Panc1 (cell line): ENCODE data around the gene KIF18B. TPM values are rescaled to one million over a fixed set of nuclear protein-coding genes. Genes with fewer than 3 reads are reported as not detected.

Source experiments
- ATAC-seq: fragments of 200-7000 bp; cut with Tn5 transposase; 2 replicates; pipeline ENCODE4 v1.9.1; 2020; ENCODE audit warnings: mild to moderate bottlenecking, moderate library complexity
- BruUV-seq: library from RNA; stranded (reverse); fragments of 400-500 nt; replicated peaks from 2 replicates; lab custom pipeline; 2021; lab: Mats Ljungman, UMichigan
- CTCF ChIA-PET: fragments of 300-600 bp; sonication (Branson Sonifier 250); formaldehyde crosslinking; loops from one replicate; lab custom pipeline; 2022; ENCODE audit warnings: antibody characterized with exemption; lab: Charles Lee
- POLR2A ChIA-PET: fragments of 300-600 bp; sonication (Branson Sonifier 250); formaldehyde crosslinking; loops from one replicate; lab custom pipeline; 2022; ENCODE audit warnings: antibody characterized with exemption; lab: Charles Lee
- DNase-seq: peaks from one replicate; pipeline ENCODE4 v3.0.0-alpha.2; 2010; ENCODE audit warnings: low read depth, low spot score
- H3K27ac ChIP-seq: 2 replicates; pipeline ENCODE4 v1.5.1; 2011; ENCODE audit warnings: mild to moderate bottlenecking, low read length, inconsistent platforms
- H3K27me3 ChIP-seq: fragments of 200-500 bp; sonication (Bioruptor generic); 2 replicates; pipeline ENCODE4 v1.6.0; 2014; ENCODE audit warnings: low read length, inconsistent platforms; ENCODE audit not compliant: control insufficient read depth, insufficient read depth
- H3K36me3 ChIP-seq: fragments of 200-500 bp; sonication (Bioruptor generic); 2 replicates; pipeline ENCODE4 v1.5.1; 2014; ENCODE audit warnings: inconsistent platforms, mild to moderate bottlenecking, low read length, moderate library complexity; ENCODE audit not compliant: control insufficient read depth, insufficient read depth
- H3K4me1 ChIP-seq: 2 replicates; pipeline ENCODE4 v1.5.1; 2011; ENCODE audit warnings: inconsistent platforms, mild to moderate bottlenecking, low read length, moderate library complexity; ENCODE audit not compliant: control insufficient read depth, insufficient read depth
- H3K4me3 ChIP-seq, 2 experiments: 2 replicates each; pipeline ENCODE4 v1.5.1; 2011 to 2012; ENCODE audit warnings: low read depth in 2 of 2, low read length in 2 of 2, mild to moderate bottlenecking in 2 of 2, inconsistent platforms in 1 of 2, moderate library complexity in 1 of 2
- H3K9me3 ChIP-seq: fragments of 200-500 bp; sonication (Bioruptor generic); 2 replicates; pipeline ENCODE4 v1.5.1; 2014; ENCODE audit warnings: low read depth, mild to moderate bottlenecking, inconsistent platforms, low read length, moderate library complexity; ENCODE audit not compliant: control insufficient read depth, insufficient read depth
- CTCF ChIP-seq: fragments of 450-650 bp; IDR thresholded peaks from 2 replicates; pipeline ENCODE4 v1.5.1; 2017; ENCODE audit warnings: mild to moderate bottlenecking
- POLR2AphosphoS5 ChIP-seq: IDR thresholded peaks from 2 replicates; pipeline ENCODE4 v1.6.1; 2012; ENCODE audit warnings: mild to moderate bottlenecking, low read depth, low read length, moderate library complexity
- REST ChIP-seq, 2 experiments: IDR thresholded peaks; 2 replicates each; pipeline ENCODE4 v1.6.1; 2011 to 2012; ENCODE audit warnings: low read depth in 2 of 2, control low read depth in 1 of 2, low read length in 1 of 2, mild to moderate bottlenecking in 1 of 2, moderate library complexity in 1 of 2; ENCODE audit not compliant: insufficient read depth in 1 of 2
- SIN3A ChIP-seq: IDR thresholded peaks from 2 replicates; pipeline ENCODE4 v1.6.1; 2012; ENCODE audit warnings: low read depth, mild to moderate bottlenecking, low read length, moderate library complexity, borderline replicate concordance; ENCODE audit not compliant: insufficient read depth
- TCF7L2 ChIP-seq: IDR thresholded peaks from 2 replicates; pipeline ENCODE4 v1.6.1; 2011; ENCODE audit warnings: mild to moderate bottlenecking, low read depth, low read length, inconsistent platforms
- in situ Hi-C: cut with HindIII; loops from 2 replicates; pipeline ENCODE4 v1.10.0; 2016; ENCODE audit warnings: low sequenced_read_pairs, low pct_unique_long_range_greater_than_20kb
- intact Hi-C: fragments of 100-400 bp; cut with micrococcal nuclease; formaldehyde crosslinking; loops from one replicate; pipeline ENCODE4 v1.10.0; 2022; ENCODE audit not compliant: unreplicated experiment
- total RNA-seq: library from RNA; stranded (reverse); gene quantifications from one replicate; pipeline ENCODE4 v1.2.1, GENCODE V29; 2021; ENCODE audit not compliant: unreplicated experiment

Gene KIF18B
- total RNA-seq, 1 experiment from 2014 or later, result 31.3 TPM

DNA sequence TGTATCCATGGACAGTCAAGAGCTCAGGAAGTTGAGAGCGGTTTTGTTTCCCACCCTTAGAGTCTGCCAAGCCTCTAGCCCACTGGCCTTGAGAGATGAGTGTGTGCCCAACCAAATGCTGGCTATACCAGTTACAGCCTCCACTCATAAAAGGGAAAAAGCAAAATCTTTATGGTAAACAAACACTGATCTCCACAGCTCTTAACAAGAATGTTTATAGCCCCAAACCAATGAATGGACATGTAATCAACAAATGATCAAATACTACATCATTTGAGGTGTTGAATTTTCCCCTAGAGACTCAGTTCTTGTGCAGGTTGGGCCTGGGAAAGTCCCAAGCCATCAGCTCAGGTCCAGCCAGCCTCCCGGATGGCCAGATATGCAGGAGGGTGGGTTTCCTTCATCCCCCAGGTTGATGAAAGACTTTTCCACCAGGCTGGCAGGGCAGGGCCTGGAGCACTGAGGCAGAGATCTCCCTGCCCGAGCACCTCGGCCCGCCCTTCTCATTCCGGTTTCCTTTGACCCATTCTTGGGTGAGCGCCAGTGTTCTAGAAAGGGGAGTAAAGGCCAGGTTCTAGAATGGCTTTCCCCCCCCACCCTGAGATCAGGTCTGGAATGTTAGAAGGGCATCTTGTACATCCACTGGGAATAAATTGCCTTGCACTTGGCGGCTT, 44.4 kb downstream of the KIF18B start:
- ChIA-PET POLR2A (no interaction called here), CTCF (interaction anchor here (1.0 kb wide), 1 partner anchor 119 kb away, joined by 3 read pairs; no protein-coding TSS in a partner anchor)
- in situ Hi-C loops, result no loop called here

More for the DNA sequence above, 44.4 kb downstream of the KIF18B start:
- H3K27me3 ChIP-seq, result no peaks in the 10 kb centered on the region
- H3K36me3 ChIP-seq, result peaks cover 4% of the 10 kb centered on the region; the same call in 1 of the 2 replicates
- TF ChIP-seq REST (IDR thresholded peaks at IDR 0.05; ENCODE audit: insufficient read depth in 1 of 2, low read depth in 2 of 2, low read length in 1 of 2), result no peak
- no peak for TF ChIP-seq CTCF
- no peak for TF ChIP-seq SIN3A
- no peak for TF ChIP-seq TCF7L2
- no peak for TF ChIP-seq POLR2AphosphoS5
- no TSS peak for BruUV-seq
- H3K4me1 ChIP-seq, result peaks cover 14% of the 10 kb centered on the region
- no peak overlapping the region for H3K4me3 ChIP-seq
- no peak overlapping the region for H3K27ac ChIP-seq
- ATAC-seq, result no peak
- intact Hi-C loops, result no loop called here
- H3K9me3 ChIP-seq, result no peaks in the 10 kb centered on the region
- no peak for DNase-seq
